ENCODE data around the gene BBS4. TPM values are rescaled to one million over a fixed set of nuclear protein-coding genes. Genes with fewer than 3 reads are reported as not detected.
"Not testable (repeated sequence)": the region's sequence is repeated elsewhere in the genome, so short reads cannot be mapped to it uniquely, and the experiment has no call there.

BBS4 gene
- total RNA-seq, 5 donors from 2014 or later (not counting 1 experiment from before 2014, with no cell fraction given), result 16.1 to 19.7 (median 16.6) TPM

GRCh38 chr15:72724028-72724427 lies 38.0 kb downstream of the BBS4 start:
- peaks cover 0 to 3% (median 0%) of the 10 kb centered on the region in 3 donors for H3K4me1 Mint-ChIP-seq

GRCh38 chr15:72725446-72725845 lies 39.4 kb downstream of the BBS4 start:
- H3K9me3 Mint-ChIP-seq, result no peaks in the 10 kb centered on the region
- ATAC-seq (replicated peaks in 1 of 4), result no peak

More at GRCh38 chr15:72724028-72724427, 38.0 kb downstream of the BBS4 start:
- H3K9me3 Mint-ChIP-seq, result no peaks in the 10 kb centered on the region
- no peak overlapping the region for H3K4me3 Mint-ChIP-seq
- ChIA-PET CTCF (interaction anchor here in 1 of 2 donors (2.6 kb wide), 1 partner anchor 44 kb away, joined by 7 read pairs; no protein-coding TSS in a partner anchor), POLR2A (no interaction called here)
- H3K36me3 ChIP-seq (ENCODE audit: control insufficient read depth in 2 of 2, extremely low read depth in 1 of 2, insufficient read depth in 1 of 2, low read length in 1 of 2), result peaks cover 0 to 17% of the 10 kb centered on the region in 2 donors
- WGBS (ENCODE audit: insufficient coverage), result 80% methylated on average over 1 of the region's 1 CpG
- H3K27ac Mint-ChIP-seq, result no peak overlapping the region
- H3K27me3 ChIP-seq (replicated peaks in 1 of 2; ENCODE audit: control insufficient read depth in 2 of 2, extremely low read depth in 1 of 2, insufficient read depth in 2 of 2, low read length in 1 of 2), result no peaks in the 10 kb centered on the region
- ATAC-seq (replicated peaks in 1 of 4) (no peak), DNase-seq (no peak)
- no peaks in the 10 kb centered on the region for H3K9me3 ChIP-seq
- H3K27me3 Mint-ChIP-seq, result no peaks in the 10 kb centered on the region
- H3K4me1 ChIP-seq (ENCODE audit: control insufficient read depth in 1 of 2, extremely low read depth in 1 of 2, insufficient read depth in 2 of 2, low read length in 2 of 2), result no peaks in the 10 kb centered on the region
- no peak overlapping the region for H3K4me3 ChIP-seq (ENCODE audit: control insufficient read depth in 1 of 2, extremely low read depth in 1 of 2, low read length in 1 of 2)
- peaks cover 21% of the 10 kb centered on the region for H3K36me3 Mint-ChIP-seq
- no peak overlapping the region for H3K27ac ChIP-seq (ENCODE audit: low read length)

GRCh38 chr15:72725851-72726250 lies 39.8 kb downstream of the BBS4 start:
- H3K36me3 ChIP-seq (ENCODE audit: control insufficient read depth in 2 of 2, extremely low read depth in 1 of 2, insufficient read depth in 1 of 2, low read length in 1 of 2), result peaks cover 0 to 22% of the 10 kb centered on the region in 2 donors
- H3K27ac Mint-ChIP-seq; ATAC-seq (replicated peaks in 1 of 4); H3K27me3 ChIP-seq (replicated peaks in 1 of 2; ENCODE audit: control insufficient read depth in 2 of 2, extremely low read depth in 1 of 2, insufficient read depth in 2 of 2, low read length in 1 of 2); H3K4me3 Mint-ChIP-seq; H3K27ac ChIP-seq (ENCODE audit: low read length); POLR2A ChIA-PET; H3K4me1 ChIP-seq (ENCODE audit: control insufficient read depth in 1 of 2, extremely low read depth in 1 of 2, insufficient read depth in 2 of 2, low read length in 2 of 2); H3K27me3 Mint-ChIP-seq; DNase-seq; H3K4me3 ChIP-seq (ENCODE audit: control insufficient read depth in 1 of 2, extremely low read depth in 1 of 2, low read length in 1 of 2); H3K9me3 Mint-ChIP-seq; H3K9me3 ChIP-seq; H3K4me1 Mint-ChIP-seq: not testable (repeated sequence)
- H3K36me3 Mint-ChIP-seq, result peaks cover 23% of the 10 kb centered on the region
- CTCF ChIA-PET, result interaction anchor here in 1 of 2 donors (1.0 kb wide), 1 partner anchor 25 kb away, joined by 3 read pairs; no protein-coding TSS in a partner anchor
- 95% methylated on average over 5 of the region's 6 CpGs for WGBS (ENCODE audit: insufficient coverage)

More at GRCh38 chr15:72725446-72725845, 39.4 kb downstream of the BBS4 start:
- ChIA-PET POLR2A (no interaction called here), CTCF (interaction anchor here (1.0 to 1.1 kb wide), 2 partner anchors 107 to 353 kb away, joined by 3 to 4 read pairs; no protein-coding TSS in a partner anchor)
- H3K27me3 ChIP-seq (replicated peaks in 1 of 2; ENCODE audit: control insufficient read depth in 2 of 2, extremely low read depth in 1 of 2, insufficient read depth in 2 of 2, low read length in 1 of 2), result no peaks in the 10 kb centered on the region
- H3K36me3 Mint-ChIP-seq, result peaks cover 19% of the 10 kb centered on the region
- H3K9me3 ChIP-seq, result no peaks in the 10 kb centered on the region
- H3K4me1 ChIP-seq (ENCODE audit: control insufficient read depth in 1 of 2, extremely low read depth in 1 of 2, insufficient read depth in 2 of 2, low read length in 2 of 2), result no peaks in the 10 kb centered on the region
- H3K27ac Mint-ChIP-seq, result no peak overlapping the region
- H3K36me3 ChIP-seq (ENCODE audit: control insufficient read depth in 2 of 2, extremely low read depth in 1 of 2, insufficient read depth in 1 of 2, low read length in 1 of 2), result peaks cover 0 to 22% of the 10 kb centered on the region in 2 donors
- no peak overlapping the region for H3K27ac ChIP-seq (ENCODE audit: low read length)
- H3K4me1 Mint-ChIP-seq, result peaks cover 0 to 3% (median 0%) of the 10 kb centered on the region in 3 donors
- WGBS (ENCODE audit: insufficient coverage), result no CpG with 5 or more reads among the region's 3 CpGs
- H3K4me3 ChIP-seq (ENCODE audit: control insufficient read depth in 1 of 2, extremely low read depth in 1 of 2, low read length in 1 of 2), result no peak overlapping the region
- DNase-seq, result no peak
- no peaks in the 10 kb centered on the region for H3K27me3 Mint-ChIP-seq
- H3K4me3 Mint-ChIP-seq, result no peak overlapping the region

- Mint-ChIP-seq H3K4me3 (no peak overlapping the region), H3K4me1 (peaks cover 0 to 2% (median 0%) of the 10 kb centered on the region in 3 donors), H3K9me3 (no peaks in the 10 kb centered on the region), H3K27me3 (no peaks in the 10 kb centered on the region), H3K27ac (no peak overlapping the region), H3K36me3 (peaks cover 33% of the 10 kb centered on the region)
- ATAC-seq (replicated peaks in 1 of 4) (no peak), DNase-seq (no peak)
- Histone ChIP-seq H3K36me3 (ENCODE audit: control insufficient read depth in 2 of 2, extremely low read depth in 1 of 2, insufficient read depth in 1 of 2, low read length in 1 of 2) (peaks cover 0 to 32% of the 10 kb centered on the region in 2 donors), H3K27ac (ENCODE audit: low read length) (no peak overlapping the region), H3K4me1 (ENCODE audit: control insufficient read depth in 1 of 2, extremely low read depth in 1 of 2, insufficient read depth in 2 of 2, low read length in 2 of 2) (no peaks in the 10 kb centered on the region), H3K27me3 (replicated peaks in 1 of 2; ENCODE audit: control insufficient read depth in 2 of 2, extremely low read depth in 1 of 2, insufficient read depth in 2 of 2, low read length in 1 of 2) (no peaks in the 10 kb centered on the region), H3K4me3 (ENCODE audit: control insufficient read depth in 1 of 2, extremely low read depth in 1 of 2, low read length in 1 of 2) (no peak overlapping the region), H3K9me3 (no peaks in the 10 kb centered on the region)
- POLR2A ChIA-PET, result no interaction called here
- CTCF ChIA-PET, result interaction anchor here in 1 of 2 donors (1.0 kb wide), 1 partner anchor 23 kb away, joined by 3 read pairs; no protein-coding TSS in a partner anchor
Observed at GRCh38 chr15:72727154-72727553, 41.1 kb downstream of the BBS4 start.

- no CpG with 5 or more reads among the region's 1 CpG for WGBS (ENCODE audit: insufficient coverage)
- not testable (repeated sequence) for H3K27ac ChIP-seq (ENCODE audit: low read length); H3K27me3 ChIP-seq (replicated peaks in 1 of 2; ENCODE audit: control insufficient read depth in 2 of 2, extremely low read depth in 1 of 2, insufficient read depth in 2 of 2, low read length in 1 of 2); H3K4me1 Mint-ChIP-seq; H3K4me1 ChIP-seq (ENCODE audit: control insufficient read depth in 1 of 2, extremely low read depth in 1 of 2, insufficient read depth in 2 of 2, low read length in 2 of 2); ATAC-seq (replicated peaks in 1 of 4); H3K27me3 Mint-ChIP-seq; H3K9me3 Mint-ChIP-seq; H3K27ac Mint-ChIP-seq; H3K9me3 ChIP-seq; DNase-seq; H3K4me3 Mint-ChIP-seq; H3K4me3 ChIP-seq (ENCODE audit: control insufficient read depth in 1 of 2, extremely low read depth in 1 of 2, low read length in 1 of 2)
- POLR2A ChIA-PET, result interaction anchor here in 1 of 2 donors (0.7 kb wide), 1 partner anchor 12 kb away, joined by 3 read pairs; no protein-coding TSS in a partner anchor
- CTCF ChIA-PET, result interaction anchor here (0.5 to 0.6 kb wide), 2 partner anchors 353 to 540 kb away, joined by 3 read pairs; no protein-coding TSS in a partner anchor
- peaks cover 0 to 31% of the 10 kb centered on the region in 2 donors for H3K36me3 ChIP-seq (ENCODE audit: control insufficient read depth in 2 of 2, extremely low read depth in 1 of 2, insufficient read depth in 1 of 2, low read length in 1 of 2)
- H3K36me3 Mint-ChIP-seq, result peaks cover 39% of the 10 kb centered on the region
Observed at GRCh38 chr15:72728249-72728648, 42.2 kb downstream of the BBS4 start.

GRCh38 chr15:72728821-72729220 lies 42.8 kb downstream of the BBS4 start:
- no peaks in the 10 kb centered on the region for H3K4me1 ChIP-seq (ENCODE audit: control insufficient read depth in 1 of 2, extremely low read depth in 1 of 2, insufficient read depth in 2 of 2, low read length in 2 of 2)
- DNase-seq (no peak), ATAC-seq (replicated peaks in 1 of 4) (no peak)
- peaks cover 0 to 25% of the 10 kb centered on the region in 2 donors for H3K36me3 ChIP-seq (ENCODE audit: control insufficient read depth in 2 of 2, extremely low read depth in 1 of 2, insufficient read depth in 1 of 2, low read length in 1 of 2)
- ChIA-PET CTCF (interaction anchor here (0.5 to 0.7 kb wide), 3 partner anchors 58 to 353 kb away, joined by 3 to 7 read pairs (median 3); no protein-coding TSS in a partner anchor), POLR2A (interaction anchor here in 1 of 2 donors (0.7 kb wide), 1 partner anchor 12 kb away, joined by 3 read pairs; no protein-coding TSS in a partner anchor)
- no peak overlapping the region for H3K27ac ChIP-seq (ENCODE audit: low read length)
- peaks cover 41% of the 10 kb centered on the region for H3K36me3 Mint-ChIP-seq
- no peaks in the 10 kb centered on the region for H3K27me3 ChIP-seq (replicated peaks in 1 of 2; ENCODE audit: control insufficient read depth in 2 of 2, extremely low read depth in 1 of 2, insufficient read depth in 2 of 2, low read length in 1 of 2)
- no peaks in the 10 kb centered on the region for H3K27me3 Mint-ChIP-seq
- no peak overlapping the region for H3K27ac Mint-ChIP-seq
- no peak overlapping the region for H3K4me3 ChIP-seq (ENCODE audit: control insufficient read depth in 1 of 2, extremely low read depth in 1 of 2, low read length in 1 of 2)
- no peaks in the 10 kb centered on the region for H3K9me3 Mint-ChIP-seq
- H3K4me3 Mint-ChIP-seq, result no peak overlapping the region
- no peaks in the 10 kb centered on the region for H3K9me3 ChIP-seq
- WGBS (ENCODE audit: insufficient coverage), result no CpG with 5 or more reads among the region's 1 CpG
- H3K4me1 Mint-ChIP-seq, result peaks cover 4 to 7% (median 6%) of the 10 kb centered on the region in 3 donors
